Measurements from ENCODE around the gene SEMA5A.

The SEMA5A gene

DNA sequence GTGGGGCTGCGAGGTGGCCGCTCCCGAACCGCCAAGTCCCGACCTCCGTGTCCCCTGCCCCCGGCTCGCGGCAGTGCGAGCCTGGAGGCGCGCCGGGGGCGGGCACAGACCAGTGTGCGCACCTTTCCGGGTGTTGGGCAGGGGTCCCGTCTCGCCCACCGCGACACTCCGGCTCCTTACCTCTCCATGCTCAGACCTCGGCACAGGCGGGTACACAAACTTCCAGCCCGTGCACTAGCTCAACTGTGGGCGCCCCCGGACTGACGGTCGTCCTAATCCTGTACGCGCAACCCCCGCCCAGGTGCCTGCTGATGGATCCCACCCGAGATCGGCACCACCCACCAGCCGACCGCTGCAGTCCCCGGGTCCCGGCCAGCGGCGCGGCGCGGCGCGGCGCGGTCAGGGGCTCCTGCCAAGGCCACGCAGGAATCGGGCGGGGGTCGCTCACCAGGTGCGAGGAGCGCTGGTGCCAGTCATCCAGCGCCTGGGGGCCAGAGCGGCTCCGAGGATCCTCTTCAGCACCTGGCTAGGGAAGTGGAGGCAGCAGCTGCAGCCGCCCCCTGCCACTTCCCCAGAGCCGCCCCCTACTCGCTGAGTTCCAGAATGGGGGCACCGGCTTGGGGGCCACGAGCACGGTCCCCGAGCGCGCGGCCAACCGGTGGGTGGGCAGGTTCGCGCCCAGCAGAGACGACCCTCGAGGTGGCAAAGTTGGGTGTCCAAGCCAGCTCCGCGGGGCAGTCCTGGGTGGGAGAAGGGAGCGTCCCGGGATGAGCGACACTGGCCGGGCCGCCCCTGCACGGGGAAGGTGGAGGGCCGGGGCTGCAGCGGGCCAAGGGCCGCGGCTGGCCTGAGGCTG lies 511 bp downstream of the SEMA5A start:
- no peak for DNase-seq

DNA sequence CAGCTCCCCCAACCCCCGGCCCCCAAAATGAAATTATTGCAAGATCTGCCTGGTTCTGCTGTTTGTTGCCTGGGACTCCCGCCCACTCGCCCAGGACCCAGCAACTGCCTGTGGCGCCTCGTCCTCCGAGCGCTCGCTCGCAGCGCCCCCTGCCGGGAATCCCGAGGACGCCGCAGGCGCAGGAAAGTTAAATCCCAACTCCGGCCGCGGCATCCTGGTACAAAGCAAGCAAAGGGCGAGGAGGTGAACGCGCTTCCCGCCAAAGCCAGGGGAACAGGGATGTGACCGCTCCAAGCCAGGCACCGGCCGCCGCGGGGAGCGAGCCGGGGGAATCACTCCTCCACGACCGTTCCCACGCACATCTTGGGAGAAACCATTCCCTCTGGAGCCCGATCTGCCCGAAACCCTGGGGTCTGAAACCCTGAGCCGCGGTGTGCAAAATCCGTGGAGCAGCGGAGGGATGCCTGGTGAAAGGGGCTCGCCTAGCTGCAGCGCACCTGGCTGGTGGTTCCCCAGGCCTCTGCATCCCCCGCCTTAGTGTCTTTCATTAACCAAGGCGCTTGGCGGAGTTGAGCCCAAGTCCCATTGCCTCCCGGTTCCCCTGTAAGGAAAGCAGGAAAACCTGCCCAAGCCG lies 1.3 kb downstream of the SEMA5A start:
- DNase-seq, result no peak

DNA sequence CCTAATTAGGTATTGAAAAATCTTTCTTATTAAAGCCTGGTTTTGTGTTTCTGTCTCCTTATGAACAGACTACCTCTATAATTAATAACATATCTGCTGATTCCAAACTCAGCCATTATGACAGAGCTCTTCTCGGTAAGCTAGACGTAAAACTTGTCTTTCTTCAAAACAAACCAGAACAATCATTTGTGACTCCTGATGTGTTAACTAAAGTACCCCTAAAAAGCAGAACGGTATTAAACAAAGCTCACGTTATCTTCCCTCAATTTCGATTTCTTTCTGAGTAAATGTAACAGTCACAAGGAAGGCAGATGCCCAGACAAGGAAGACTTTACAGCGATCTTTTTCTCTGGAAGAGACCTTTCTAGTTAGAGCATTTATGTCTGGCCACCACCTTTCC lies 1.8 kb downstream of the SEMA5A start:
- DNase-seq, result no peak

DNA sequence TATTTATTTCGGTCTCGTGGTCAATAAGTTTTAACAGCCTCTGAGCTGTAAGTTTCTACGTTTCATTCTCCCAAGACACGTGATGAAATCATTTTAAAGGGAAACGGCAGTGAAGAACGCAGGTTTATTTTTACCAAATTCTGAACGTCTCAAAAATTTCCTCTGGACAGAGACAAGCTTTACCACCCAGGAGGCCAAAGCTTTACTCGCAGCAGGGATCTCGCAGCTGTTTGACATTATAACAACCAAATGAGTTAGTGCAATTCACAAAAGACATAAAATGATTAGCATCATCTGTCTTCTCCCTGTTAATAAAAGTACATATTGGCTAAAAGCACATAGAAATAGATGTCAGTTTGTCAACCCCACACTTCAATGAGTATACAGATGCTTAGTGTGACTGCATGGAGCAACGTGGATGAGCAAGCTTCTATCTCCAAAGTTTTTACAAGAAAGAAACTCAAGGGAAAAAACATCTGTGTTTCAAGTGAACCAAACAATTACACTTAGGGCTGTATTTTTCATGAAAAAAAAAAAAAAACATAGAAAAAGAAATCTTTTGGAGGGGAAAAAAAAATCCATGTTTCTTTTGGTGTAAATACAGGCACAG lies 2.5 kb downstream of the SEMA5A start:
- DNase-seq, result no peak

DNA sequence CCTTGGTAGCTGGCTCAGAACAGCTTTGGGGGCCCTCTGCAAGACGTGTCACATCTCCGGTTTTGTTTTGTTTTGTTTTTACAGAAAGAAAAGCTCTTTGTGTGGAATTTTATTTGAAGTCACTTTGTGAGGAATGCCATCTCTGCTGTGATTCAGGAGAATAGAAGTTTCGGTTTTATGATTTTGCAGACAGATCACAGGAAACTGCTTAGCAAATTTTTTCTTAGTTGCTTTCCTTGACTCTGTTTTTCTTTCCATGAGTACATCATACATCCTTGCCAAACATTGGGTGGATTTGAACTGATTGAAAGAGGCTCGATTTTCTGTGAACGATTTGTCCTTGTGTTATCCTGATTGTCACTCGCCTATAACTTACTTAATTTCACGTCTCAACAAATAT lies 5.1 kb downstream of the SEMA5A start:
- DNase-seq, result no peak

DNA sequence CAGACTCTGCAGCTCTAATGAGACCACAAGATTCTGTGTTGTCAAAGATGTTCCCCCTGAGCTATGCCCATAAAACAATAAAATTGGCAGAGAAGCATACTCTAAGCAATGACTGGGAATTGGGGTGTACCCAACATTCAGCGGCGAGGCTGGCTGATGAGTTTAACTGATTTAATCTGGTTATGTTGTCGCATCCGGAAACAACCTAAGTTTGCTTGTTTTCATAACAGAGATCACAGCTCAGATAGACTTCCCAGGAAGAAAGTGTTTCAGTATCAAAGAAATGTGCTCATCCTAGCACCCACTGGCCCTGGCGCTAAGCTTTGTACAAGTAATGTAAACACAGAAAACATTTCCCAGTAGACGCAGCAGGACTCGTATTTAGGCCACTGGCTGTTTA lies 7.4 kb downstream of the SEMA5A start:
- no peak for DNase-seq

DNA sequence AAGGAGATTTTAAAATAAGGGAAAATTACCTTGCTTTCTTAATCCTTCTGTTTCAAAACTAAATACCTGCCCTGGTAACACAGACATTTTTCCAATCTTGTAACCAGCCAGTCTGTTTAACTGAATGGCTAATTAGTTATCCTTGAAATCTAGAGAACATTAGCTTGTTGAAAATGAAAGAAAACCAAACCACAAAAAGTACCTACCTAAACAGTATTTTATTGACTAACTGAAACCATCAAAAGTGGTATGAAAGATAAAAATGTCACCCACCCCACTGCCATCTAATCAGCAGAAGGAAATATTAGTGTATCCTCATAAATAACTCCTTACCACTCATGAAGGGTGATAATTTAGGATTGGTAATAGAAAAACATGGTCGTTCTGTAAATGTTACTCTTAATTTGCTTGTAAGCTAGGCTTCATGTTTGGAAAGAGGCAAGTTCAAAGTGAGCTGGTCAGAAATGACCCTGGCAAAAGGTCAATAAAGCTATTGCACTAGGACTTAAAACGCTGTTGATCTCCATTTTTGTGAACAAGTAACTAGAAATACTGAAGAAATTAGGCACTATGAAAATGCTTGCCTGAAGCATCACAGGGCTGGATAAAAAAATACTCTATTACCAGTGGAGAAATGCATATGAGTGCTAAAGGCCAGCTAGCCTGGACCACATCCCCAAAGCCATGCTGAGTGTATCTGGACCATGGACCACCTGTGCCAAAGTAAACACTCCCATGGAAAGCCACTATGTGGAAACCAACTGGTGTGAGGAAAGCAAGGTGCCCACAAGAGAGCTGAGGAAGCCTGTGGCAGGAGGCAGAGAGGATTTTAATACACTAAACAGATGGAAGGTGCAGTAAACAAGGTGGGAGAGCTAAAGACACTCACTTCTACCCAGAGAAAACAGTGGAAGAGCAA lies 8.4 kb downstream of the SEMA5A start:
- DNase-seq, result no peak

DNA sequence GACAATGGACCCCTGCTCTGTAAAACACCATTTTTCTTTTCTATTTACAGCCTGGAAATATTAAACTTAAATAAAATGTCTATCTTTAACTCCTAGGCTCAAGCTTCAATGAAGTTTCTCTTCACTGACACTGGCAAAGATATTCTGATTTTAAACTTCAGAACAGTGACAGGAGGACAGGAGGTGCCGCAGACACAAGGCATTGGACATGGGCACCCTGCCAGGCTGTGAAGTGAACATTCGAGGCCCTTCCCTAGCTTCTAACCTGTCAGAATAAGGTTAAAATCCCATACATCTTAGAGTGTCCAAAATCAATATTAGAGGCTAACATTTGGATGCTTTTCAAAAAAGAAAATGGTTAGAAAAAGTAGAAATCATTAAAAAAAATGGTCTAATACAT lies 9.2 kb downstream of the SEMA5A start:
- DNase-seq, result no peak

DNA sequence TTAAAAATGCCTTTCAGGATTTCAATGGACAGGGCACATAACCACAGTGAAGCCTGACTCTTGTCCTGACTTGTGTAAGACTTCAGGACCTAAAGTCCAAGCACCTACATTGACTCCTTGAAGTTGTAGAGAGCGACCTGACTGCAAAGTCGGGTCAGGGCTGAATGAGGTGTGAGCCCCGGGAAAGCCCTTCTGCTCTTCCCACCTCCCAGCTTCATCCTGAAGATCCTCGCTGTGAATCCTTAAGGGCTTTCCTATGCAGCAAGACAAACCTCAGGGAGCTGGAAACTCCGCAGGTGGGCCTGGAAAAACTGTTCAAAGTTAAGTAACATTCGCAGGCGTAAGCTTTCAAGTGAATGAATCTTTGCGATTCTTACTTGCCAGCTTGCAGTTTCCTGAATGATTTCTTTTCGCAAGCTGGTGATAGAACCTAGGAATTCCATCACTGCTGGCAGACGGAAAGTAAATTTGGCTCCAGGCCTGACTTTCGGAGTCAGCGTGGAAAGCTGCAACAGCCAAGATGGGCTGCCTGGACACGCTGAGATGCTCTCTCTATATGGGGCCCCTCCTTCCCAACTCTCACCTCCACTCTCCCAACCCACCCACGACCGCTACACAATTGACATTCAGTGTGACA lies 10.9 kb downstream of the SEMA5A start:
- DNase-seq, result no peak

DNA sequence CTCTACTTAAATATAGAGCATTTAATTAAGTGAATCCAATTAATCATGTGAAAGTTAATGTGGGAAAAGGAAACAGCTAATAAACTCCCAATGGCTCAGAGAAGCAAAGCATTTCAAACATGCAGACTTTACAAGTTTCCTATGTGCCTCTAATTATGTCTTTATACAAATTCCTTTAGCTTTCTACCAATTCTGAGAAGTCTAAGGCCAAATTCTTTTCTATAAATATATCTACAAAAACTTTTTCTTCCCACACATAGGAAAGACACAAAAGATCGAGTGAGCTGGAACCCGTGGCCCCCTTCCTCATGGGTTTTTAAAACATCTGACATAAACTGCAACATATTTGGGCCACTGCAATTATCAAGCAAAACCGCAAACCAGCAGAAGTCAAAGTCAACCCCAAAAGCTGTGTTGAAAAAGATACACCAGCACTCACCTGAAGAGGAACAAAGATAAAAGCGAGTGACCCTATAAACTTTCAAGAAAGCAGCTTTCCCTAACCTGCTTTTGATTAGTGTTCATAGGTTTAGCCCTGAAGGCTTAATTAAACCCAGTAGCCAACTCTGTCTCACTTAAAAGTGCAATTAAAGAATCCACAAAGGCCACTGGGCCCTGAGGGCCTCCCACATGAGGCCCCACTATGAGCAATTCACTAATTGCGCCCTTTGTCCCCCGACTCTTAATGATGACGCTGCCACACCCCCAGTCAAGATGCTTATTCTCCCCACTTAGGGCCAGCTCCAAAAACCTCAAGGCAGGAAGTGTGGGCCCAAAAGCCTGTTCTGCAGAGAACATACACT lies 12.1 kb downstream of the SEMA5A start:
- no peak for DNase-seq

DNA sequence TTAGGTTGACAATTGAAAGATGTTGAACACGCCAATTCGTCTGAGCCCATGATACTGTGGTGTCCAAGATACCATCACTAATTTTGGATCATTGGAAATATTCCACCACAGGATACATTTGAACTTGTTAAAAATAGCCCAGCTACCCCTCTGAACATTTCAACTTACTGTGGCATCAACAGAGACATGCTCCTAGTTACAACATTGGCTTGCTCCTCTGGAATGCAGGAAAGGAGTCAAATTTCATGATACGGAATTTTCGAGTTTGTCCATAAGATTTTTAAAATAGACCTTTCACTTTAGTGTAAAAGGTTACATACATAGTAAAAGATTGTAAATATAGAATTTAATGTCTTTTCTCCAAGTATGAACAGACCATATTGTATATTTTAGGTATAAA lies 12.8 kb downstream of the SEMA5A start:
- no peak for DNase-seq

DNA sequence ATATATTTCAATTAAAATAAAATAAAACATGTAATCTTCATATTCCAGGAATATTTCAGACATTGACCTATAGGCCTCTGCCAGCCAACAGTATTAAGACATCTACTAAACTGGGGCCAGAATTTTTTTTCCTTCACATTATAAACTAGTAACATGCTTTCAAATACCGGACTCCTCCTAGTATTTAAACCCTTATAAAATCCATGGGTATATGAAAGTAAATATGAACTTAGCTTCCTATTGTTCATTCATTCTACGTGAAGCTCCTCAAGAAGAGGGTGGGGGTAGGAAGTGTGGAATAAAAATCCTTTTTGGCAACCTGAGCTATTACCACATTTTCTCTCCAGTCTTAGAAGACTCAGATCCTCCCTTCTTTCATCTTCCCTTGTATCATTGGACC lies 16.4 kb downstream of the SEMA5A start:
- DNase-seq, result no peak

DNA sequence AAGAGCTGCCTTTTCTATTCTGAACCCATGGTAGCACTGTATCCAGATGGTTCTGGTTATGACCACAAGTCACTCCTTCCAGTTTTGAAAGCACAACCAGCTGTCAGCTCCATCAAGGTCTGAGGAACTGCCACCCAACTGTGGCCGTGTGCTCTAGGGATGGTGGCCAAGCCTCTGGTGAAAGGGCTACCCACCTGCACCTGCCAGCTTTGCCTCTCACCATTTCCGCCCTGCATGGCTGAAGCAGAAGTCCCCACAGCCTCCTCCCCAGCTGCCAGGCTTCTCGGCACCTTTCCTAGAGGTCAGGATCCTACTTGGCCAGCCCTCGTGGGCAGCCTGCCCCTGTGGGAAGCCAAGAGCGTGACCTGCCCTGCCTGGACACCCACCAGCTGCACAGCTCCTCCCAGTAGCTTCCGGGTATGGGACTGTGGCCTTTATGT lies 16.8 kb downstream of the SEMA5A start:
- no peak for DNase-seq

DNA sequence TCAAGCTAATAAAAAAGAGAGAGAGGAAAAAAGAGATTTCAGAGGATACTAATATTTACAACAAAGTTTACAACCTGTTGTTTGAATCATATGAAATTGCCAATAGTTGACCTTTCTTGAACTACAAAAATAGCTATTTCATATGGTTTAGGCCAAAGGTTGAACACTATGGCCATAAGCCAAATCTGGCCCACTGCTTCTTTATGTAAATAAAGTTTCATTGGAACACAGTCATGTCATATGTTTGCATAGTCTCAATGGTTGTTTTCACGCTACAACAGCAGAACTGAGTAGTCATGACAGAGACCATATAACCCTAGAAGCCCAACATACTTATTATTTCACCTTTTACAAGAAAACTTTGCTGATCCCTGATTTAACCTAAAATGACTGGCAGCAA lies 20.9 kb downstream of the SEMA5A start:
- DNase-seq, result no peak

DNA sequence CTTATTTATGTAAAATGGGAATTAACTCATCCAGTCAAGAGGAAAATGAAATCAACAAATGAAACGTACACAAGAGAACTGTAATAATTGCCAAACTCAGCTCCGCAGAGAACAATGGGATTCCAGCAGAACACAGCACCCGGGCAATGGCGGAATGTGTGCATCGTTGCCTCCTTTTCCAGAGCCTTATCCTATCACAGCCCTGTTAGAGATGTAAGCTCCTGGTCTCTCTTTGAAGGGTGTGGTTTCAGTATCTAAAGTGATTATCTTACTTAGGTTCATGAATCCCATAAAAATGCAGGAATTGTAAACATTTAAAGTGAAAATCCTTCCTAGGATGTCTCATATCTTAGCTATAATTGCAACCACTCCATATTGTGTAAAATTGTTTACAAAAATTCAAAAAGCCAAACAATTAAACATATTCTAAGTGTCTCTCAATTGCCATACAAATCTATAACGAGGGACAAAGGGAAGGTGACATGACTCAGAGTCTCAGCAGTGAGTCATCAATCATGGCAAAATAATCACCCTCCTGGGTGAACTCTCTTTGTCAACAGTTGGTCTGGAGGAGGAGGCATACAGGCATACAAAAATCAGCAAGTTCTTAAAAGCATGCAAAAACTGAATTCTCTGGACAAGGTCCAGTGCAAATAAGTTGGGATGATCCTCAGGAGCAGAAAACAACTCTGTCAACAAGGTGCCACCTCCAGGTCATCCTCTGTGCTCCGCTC lies 22.6 kb downstream of the SEMA5A start:
- no peak for DNase-seq

DNA sequence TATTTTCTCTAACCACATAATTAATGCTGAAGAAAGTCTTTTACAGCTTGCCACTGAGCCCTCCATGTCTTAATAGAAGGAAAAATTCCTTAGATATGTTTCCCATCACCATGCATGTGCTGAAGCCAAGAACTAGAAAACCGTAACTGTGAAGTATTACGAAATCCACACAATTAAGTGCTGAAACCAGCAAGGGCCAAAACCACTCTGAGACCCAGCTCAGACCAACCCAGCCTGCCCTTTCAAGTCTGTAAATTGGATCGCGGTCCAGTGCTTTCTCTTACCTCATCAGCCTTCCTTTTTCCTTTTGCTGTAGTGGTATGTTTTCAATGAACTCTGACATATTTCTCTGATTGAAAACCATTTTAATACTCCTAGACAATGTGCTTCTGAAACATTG lies 26.3 kb downstream of the SEMA5A start:
- DNase-seq, result no peak

DNA sequence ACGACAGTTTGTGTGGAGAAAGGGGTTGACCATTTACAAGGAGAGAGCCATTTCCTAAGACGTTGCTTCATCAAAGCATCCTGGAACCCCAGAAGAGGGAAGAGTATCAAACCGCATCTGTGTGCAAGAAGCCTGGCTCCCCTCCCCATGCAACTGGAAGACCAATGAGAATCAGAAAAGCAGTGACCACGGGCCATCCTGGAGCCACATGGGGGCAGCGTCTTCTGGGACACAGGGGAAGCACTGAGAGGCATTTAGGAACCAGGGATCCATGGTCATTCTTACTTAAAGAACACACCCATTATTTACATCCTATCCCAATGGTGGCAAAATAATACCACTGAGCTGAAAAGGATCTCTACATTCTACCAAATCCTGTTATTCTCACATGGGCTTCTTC lies 29.3 kb downstream of the SEMA5A start:
- no peak for DNase-seq

DNA sequence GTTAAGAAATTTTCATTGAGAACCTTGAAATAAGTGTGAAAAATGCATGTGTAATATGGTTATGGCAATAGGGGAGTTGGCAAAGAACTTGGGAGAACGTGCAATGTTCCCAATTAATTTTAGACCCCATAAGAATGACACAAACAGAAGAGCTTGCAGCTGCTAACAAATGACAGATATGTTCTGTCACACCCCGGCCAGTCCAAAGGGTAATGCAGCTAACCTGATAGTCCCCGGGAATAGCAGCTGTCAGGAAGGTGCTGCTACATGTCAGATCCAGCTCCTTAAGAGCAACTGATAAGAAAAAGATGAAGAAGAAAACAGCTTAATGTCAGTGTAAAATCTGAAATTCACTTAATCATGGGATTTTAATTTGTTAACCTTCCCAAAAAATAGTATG lies 30.4 kb downstream of the SEMA5A start:
- no peak for DNase-seq

DNA sequence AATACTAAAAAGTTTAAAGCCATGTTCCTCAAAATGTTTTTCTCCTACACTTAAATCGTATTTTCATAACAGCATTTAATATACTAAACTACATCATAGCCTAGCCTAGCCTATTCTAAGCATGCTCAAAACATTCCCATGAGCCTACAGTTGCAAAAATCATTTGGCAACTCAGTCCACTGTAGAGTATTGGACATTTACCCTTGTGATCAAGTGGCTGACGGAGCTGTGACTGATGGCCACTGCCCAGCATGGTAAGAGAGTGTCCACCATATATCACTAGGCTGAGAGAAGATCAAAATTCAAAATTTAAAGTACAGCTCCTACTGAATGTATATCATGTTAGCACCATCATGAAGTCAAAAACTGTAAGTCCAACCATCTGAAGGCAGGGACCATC lies 30.9 kb downstream of the SEMA5A start:
- no peak for DNase-seq

DNA sequence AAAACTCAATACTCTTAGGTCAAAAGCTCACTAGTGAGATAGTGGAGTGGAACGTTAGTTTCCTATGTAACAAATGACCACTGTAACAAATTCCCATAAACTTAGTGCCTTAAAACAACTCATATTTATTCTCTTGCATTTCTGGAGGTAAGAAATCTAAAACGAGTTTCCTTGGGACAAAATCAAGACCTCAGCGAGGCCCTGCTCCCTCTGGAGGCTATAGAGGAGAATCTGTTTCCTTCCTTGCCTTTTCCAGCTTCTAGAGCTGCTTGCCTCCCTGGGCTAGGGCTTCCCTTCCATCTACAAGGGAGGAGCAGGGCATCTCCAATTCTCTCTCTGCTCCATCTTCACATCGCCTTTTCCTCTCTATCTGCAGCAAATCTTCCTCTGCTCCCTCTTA lies 32.0 kb downstream of the SEMA5A start:
- DNase-seq, result no peak

DNA sequence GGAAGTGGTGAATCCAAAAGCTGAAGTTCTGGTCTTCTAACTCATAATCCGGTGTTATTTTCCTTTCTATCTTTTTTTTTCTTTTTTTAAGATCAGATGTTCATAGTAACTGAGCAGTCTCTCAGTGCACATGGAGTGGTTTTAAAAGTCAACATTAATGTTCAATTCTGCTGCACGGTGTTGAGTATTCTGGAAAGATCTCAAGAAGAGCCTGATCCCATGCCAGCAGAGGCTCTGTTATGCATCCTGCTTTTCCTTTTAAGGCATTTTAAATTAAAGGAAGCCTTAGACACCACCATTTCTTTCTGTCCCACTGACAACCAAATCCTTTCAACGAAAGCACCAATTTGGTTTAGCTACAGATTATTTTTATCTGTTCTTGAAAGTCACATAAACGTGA lies 33.4 kb downstream of the SEMA5A start:
- no peak for DNase-seq

All from NCI-H2081 treated with DMSO at 0.1 percent for 48 hours (cell line).